ENCODE results near the gene PDE6D. TPM values are rescaled to one million over a fixed set of nuclear protein-coding genes. Genes with fewer than 3 reads are reported as not detected.

Gene PDE6D
- total and polyA plus RNA-seq, 2 of the 4 experiments (the other 2 are of a cell fraction): 13.8 to 24.7 TPM

GRCh38 chr2:231764760-231765159, 16.3 kb downstream of the PDE6D start:
- WGBS, 2 experiments (ENCODE audit: extremely low coverage in 2 of 2, insufficient read length in 1 of 2): 100% methylated on average over 1 of the region's 4 CpGs; no CpG with 5 or more reads in 1 of the 2 experiments
- no peak overlapping the region for H3K4me3 ChIP-seq (ENCODE audit: insufficient read depth, low read depth, low read length)
- no peak overlapping the region for H4K91ac ChIP-seq (ENCODE audit: insufficient read depth, low read depth, low read length)
- H2BK15ac ChIP-seq (ENCODE audit: low read depth, low read length): no peak overlapping the region
- H2AK9ac ChIP-seq (replicated peaks; ENCODE audit: low read depth, low read length, poor library complexity): no peak overlapping the region
- no peak overlapping the region for H4K5ac ChIP-seq (ENCODE audit: low read depth, low read length)
- POLR2A ChIA-PET (ENCODE audit: unreplicated experiment): no interaction called here
- no peak overlapping the region for H3K4ac ChIP-seq (ENCODE audit: low read depth, low read length)
- BruUV-seq (replicated peaks): no TSS peak
- no peak overlapping the region for H3K27ac ChIP-seq (ENCODE audit: insufficient read depth, low read length)
- dilution Hi-C loops (cut with HindIII; ENCODE audit: low sequenced_read_pairs, unreplicated experiment): no loop called here
- no peak overlapping the region for H3K4me2 ChIP-seq (ENCODE audit: low read depth, low read length)
- peak; percentile 35; the same call in 1 of the 2 replicates for ATAC-seq (ENCODE audit: low read depth)
- no peak overlapping the region for H2AK5ac ChIP-seq (ENCODE audit: low read depth, low read length)
- no peak overlapping the region for H3K56ac ChIP-seq (ENCODE audit: extremely low read depth, insufficient read depth, low read length)
- no peak overlapping the region for H2AFZ ChIP-seq (replicated peaks; ENCODE audit: low read length, poor library complexity)
- CTCF ChIA-PET: no interaction called here
- no peak overlapping the region for H3K23ac ChIP-seq (ENCODE audit: low read depth, low read length)
- H3K9me1 ChIP-seq (ENCODE audit: insufficient read depth, low read length): no peaks in the 10 kb centered on the region; the same call in 1 of the 2 replicates
- no peak overlapping the region for H2BK5ac ChIP-seq (ENCODE audit: low read depth, low read length, poor library complexity, severe bottlenecking)
- H3K14ac ChIP-seq (replicated peaks; ENCODE audit: low read depth, low read length): no peak overlapping the region
- no peak for TF ChIP-seq BHLHE40 (IDR thresholded peaks at IDR 0.05; ENCODE audit: low read depth, low read length)
- TF ChIP-seq POLR2A (IDR thresholded peaks at IDR 0.05; ENCODE audit: low read depth, low read length): no peak
- TF ChIP-seq CTCF (conservative IDR thresholded peaks at IDR 0.05; ENCODE audit: low read depth, low read length): no peak
- TF ChIP-seq, protein P1, sequence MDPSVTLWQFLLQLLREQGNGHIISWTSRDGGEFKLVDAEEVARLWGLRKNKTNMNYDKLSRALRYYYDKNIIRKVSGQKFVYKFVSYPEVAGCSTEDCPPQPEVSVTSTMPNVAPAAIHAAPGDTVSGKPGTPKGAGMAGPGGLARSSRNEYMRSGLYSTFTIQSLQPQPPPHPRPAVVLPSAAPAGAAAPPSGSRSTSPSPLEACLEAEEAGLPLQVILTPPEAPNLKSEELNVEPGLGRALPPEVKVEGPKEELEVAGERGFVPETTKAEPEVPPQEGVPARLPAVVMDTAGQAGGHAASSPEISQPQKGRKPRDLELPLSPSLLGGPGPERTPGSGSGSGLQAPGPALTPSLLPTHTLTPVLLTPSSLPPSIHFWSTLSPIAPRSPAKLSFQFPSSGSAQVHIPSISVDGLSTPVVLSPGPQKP (IDR thresholded peaks at IDR 0.05; ENCODE audit: borderline replicate concordance, low read depth, low read length): no peak
- no peak for TF ChIP-seq USF2 (IDR thresholded peaks at IDR 0.05; ENCODE audit: low read depth, low read length)
- TF ChIP-seq CHD1 (IDR thresholded peaks at IDR 0.05; ENCODE audit: low read depth, low read length): no peak
- no peak for TF ChIP-seq RFX5 (IDR thresholded peaks at IDR 0.05; ENCODE audit: low read depth, low read length)
- TF ChIP-seq MAFK (IDR thresholded peaks at IDR 0.05; ENCODE audit: low read depth, low read length): no peak
- TF ChIP-seq SMC3 (IDR thresholded peaks at IDR 0.05; ENCODE audit: low read depth, low read length): no peak
- peaks cover 3 to 11% of the 10 kb centered on the region in 2 experiments; a peak in 2 of 4 replicates for H3K79me1 ChIP-seq (ENCODE audit: low read depth in 1 of 2, low read length in 2 of 2)
- no peak overlapping the region for H3K9ac ChIP-seq (ENCODE audit: low read depth, low read length)
- no peak for DNase-seq
- H4K8ac ChIP-seq (ENCODE audit: low read depth in 2 of 2, low read length in 2 of 2): no peak overlapping the region
- no peaks in the 10 kb centered on the region for H3K27me3 ChIP-seq (ENCODE audit: control insufficient read depth, insufficient read depth, low read length)
- no peak overlapping the region for H3K18ac ChIP-seq (ENCODE audit: low read depth, low read length)
- in situ Hi-C loops (cut with MboI; ENCODE audit: low sequenced_read_pairs): no loop called here
- H3K4me1 ChIP-seq (ENCODE audit: control insufficient read depth, insufficient read depth, low read length): peaks cover 4% of the 10 kb centered on the region
- H3K9me3 ChIP-seq (ENCODE audit: control insufficient read depth, insufficient read depth, low read length): no peaks in the 10 kb centered on the region
- no peak overlapping the region for H2BK20ac ChIP-seq (ENCODE audit: low read depth, low read length)
- no peaks in the 10 kb centered on the region for H3K36me3 ChIP-seq (ENCODE audit: control insufficient read depth, insufficient read depth, low read length)
- H2BK120ac ChIP-seq (ENCODE audit: low read depth, low read length): no peak overlapping the region
- intact Hi-C loops (cut with micrococcal nuclease): no loop called here
- no peaks in the 10 kb centered on the region for H4K20me1 ChIP-seq (ENCODE audit: insufficient read depth, low read length)

Measured in IMR-90 (cell line).